Activated CD4-positive, alpha-beta T cell treated with anti-CD3 and anti-CD28 coated beads, Interleukin-2, amount 10 ng/mL, durations not matched to agents 7 days and 5 days (primary cell): Measurements from ENCODE around the gene ACLY. TPM values are rescaled to one million over a fixed set of nuclear protein-coding genes. Genes with fewer than 3 reads are reported as not detected.
"Not testable (repeated sequence)": the region's sequence is repeated elsewhere in the genome, so short reads cannot be mapped to it uniquely, and the experiment has no call there.

Experiments used
- CTCF ChIA-PET: fragments of 350-600 bp; sonication (Branson Sonifier 250); formaldehyde crosslinking; loops from one replicate; lab custom pipeline; 2021; ENCODE audit warnings: antibody characterized with exemption; lab: Charles Lee
- POLR2A ChIA-PET: fragments of 350-600 bp; sonication (Branson Sonifier 250); formaldehyde crosslinking; loops from one replicate; lab custom pipeline; 2021; ENCODE audit warnings: antibody characterized with exemption; lab: Charles Lee
- DNase-seq: peaks from one replicate; pipeline ENCODE4 v3.0.0-alpha.2; 2020
- H3K27ac Mint-ChIP-seq: one replicate; pipeline ENCODE4 v1.8.0; 2021; ENCODE audit warnings: mild to moderate bottlenecking, moderate library complexity, mixed read lengths
- H3K27me3 Mint-ChIP-seq: one replicate; pipeline ENCODE4 v1.8.0; 2021; ENCODE audit warnings: mixed read lengths
- H3K36me3 Mint-ChIP-seq: one replicate; pipeline ENCODE4 v1.8.0; 2021; ENCODE audit warnings: low read depth, mixed read lengths
- H3K4me1 Mint-ChIP-seq: one replicate; pipeline ENCODE4 v1.8.0; 2021; ENCODE audit warnings: mixed read lengths
- H3K4me3 Mint-ChIP-seq: one replicate; pipeline ENCODE4 v1.8.0; 2021; ENCODE audit warnings: mild to moderate bottlenecking, moderate library complexity, mixed read lengths
- H3K9me3 Mint-ChIP-seq: one replicate; pipeline ENCODE4 v1.8.0; 2021; ENCODE audit warnings: mixed read lengths
- total RNA-seq, 2 experiments: library from RNA; stranded (reverse); gene quantifications; one replicate each; pipeline ENCODE4 v1.2.3, GENCODE V29; 2021

Gene ACLY
- total RNA-seq, 2 experiments from 2014 or later, result 143 to 150 TPM

GRCh38 chr17:41935641-41936040, 16.9 kb upstream of the ACLY start:
- Mint-ChIP-seq H3K4me1 (peaks cover 25% of the 10 kb centered on the region), H3K4me3 (no peak overlapping the region), H3K27me3 (peaks cover 4% of the 10 kb centered on the region), H3K27ac (no peak overlapping the region), H3K9me3 (no peaks in the 10 kb centered on the region), H3K36me3 (no peaks in the 10 kb centered on the region)
- ChIA-PET POLR2A (no interaction called here), CTCF (interaction anchor here (0.7 to 1.5 kb wide), 3 partner anchors 14 to 27 kb away, joined by 3 to 7 read pairs (median 6); no protein-coding TSS in a partner anchor)
- no peak for DNase-seq

GRCh38 chr17:41932816-41933389, 14.2 kb upstream of the ACLY start:
- DNase-seq, result no peak
- POLR2A ChIA-PET, result interaction anchor here (0.7 kb wide), 1 partner anchor 36 kb away, joined by 3 read pairs; no protein-coding TSS in a partner anchor
- Mint-ChIP-seq H3K36me3 (peaks cover 3% of the 10 kb centered on the region), H3K27ac (peak overlapping the region; percentile 85), H3K4me3 (peak overlapping the region; percentile 38), H3K27me3 (no peaks in the 10 kb centered on the region), H3K9me3 (no peaks in the 10 kb centered on the region), H3K4me1 (peaks cover 44% of the 10 kb centered on the region)
- CTCF ChIA-PET, result interaction anchor here (0.5 to 1.9 kb wide), 6 partner anchors 11 to 226 kb away, joined by 3 to 5 read pairs (median 3); partner anchors contain the start of gene ACLY

GRCh38 chr17:41931715-41932114, 13.0 kb upstream of the ACLY start:
- H3K27ac Mint-ChIP-seq, H3K4me3 Mint-ChIP-seq, H3K27me3 Mint-ChIP-seq, POLR2A ChIA-PET, H3K9me3 Mint-ChIP-seq, H3K36me3 Mint-ChIP-seq, DNase-seq: not testable (repeated sequence)
- CTCF ChIA-PET, result interaction anchor here (1.0 to 1.9 kb wide), 3 partner anchors 13 to 604 kb away, joined by 3 to 8 read pairs (median 5); partner anchors contain the start of genes ACLY and NAGLU
- peaks cover 48% of the 10 kb centered on the region for H3K4me1 Mint-ChIP-seq

- H3K4me1 Mint-ChIP-seq, result peaks cover 53% of the 10 kb centered on the region
- not testable (repeated sequence) for H3K9me3 Mint-ChIP-seq, H3K27me3 Mint-ChIP-seq, H3K36me3 Mint-ChIP-seq, DNase-seq
- H3K4me3 Mint-ChIP-seq, result peak overlapping the region; percentile 97
- ChIA-PET CTCF (interaction anchor here (0.6 to 1.8 kb wide), 13 partner anchors 9 to 605 kb away, joined by 3 to 15 read pairs (median 4); partner anchors contain the start of genes ACLY, KLHL11, NAGLU and NKIRAS2), POLR2A (interaction anchor here (0.5 to 1.2 kb wide), 8 partner anchors 12 to 458 kb away, joined by 3 to 7 read pairs (median 4); partner anchors contain the start of genes ACLY and STAT3)
- peak overlapping the region; percentile 97 for H3K27ac Mint-ChIP-seq
Observed at GRCh38 chr17:41930833-41931156, 12.0 kb upstream of the ACLY start.

GRCh38 chr17:41930009-41930832, 11.5 kb upstream of the ACLY start, which contains the start of gene ODAD4:
TSS of gene ODAD4 (plus strand) at chr17:41930617. CDS start at chr17:41930724, 107 bp downstream.
- ChIA-PET POLR2A (interaction anchor here (0.5 to 1.2 kb wide), 9 partner anchors 11 to 458 kb away, joined by 3 to 7 read pairs (median 4); partner anchors contain the start of genes ACLY and STAT3), CTCF (interaction anchor here (0.6 to 1.8 kb wide), 14 partner anchors 8 to 606 kb away, joined by 3 to 15 read pairs (median 4); partner anchors contain the start of genes ACLY, KLHL11, NAGLU and NKIRAS2)
- Mint-ChIP-seq H3K4me3 (peak within 1 kb of the TSS; percentile 97), H3K36me3 (peaks cover 3% of the 10 kb centered on the region), H3K9me3 (no peaks in the 10 kb centered on the region), H3K27me3 (no peaks in the 10 kb centered on the region), H3K4me1 (peaks cover 55% of the 10 kb centered on the region), H3K27ac (peak within 1 kb of the TSS; percentile 97)
- DNase-seq, result peak; percentile 98

GRCh38 chr17:41928693-41929251, 10.0 kb upstream of the ACLY start:
- Mint-ChIP-seq H3K27ac (peak overlapping the region; percentile 97), H3K36me3 (peaks cover 3% of the 10 kb centered on the region), H3K4me3 (peak overlapping the region; percentile 97), H3K4me1 (peaks cover 55% of the 10 kb centered on the region), H3K27me3 (no peaks in the 10 kb centered on the region), H3K9me3 (no peaks in the 10 kb centered on the region)
- CTCF ChIA-PET, result interaction anchor here (0.7 to 1.5 kb wide), 6 partner anchors 8 to 731 kb away, joined by 3 to 4 read pairs (median 4); partner anchors contain the start of genes ACLY and TUBG2
- POLR2A ChIA-PET, result no interaction called here
- DNase-seq, result no peak

GRCh38 chr17:41925991-41926590, 7.3 kb upstream of the ACLY start:
- H3K36me3 Mint-ChIP-seq, result peaks cover 3% of the 10 kb centered on the region
- DNase-seq, result no peak
- H3K4me3 Mint-ChIP-seq, result no peak overlapping the region
- POLR2A ChIA-PET, result no interaction called here
- no peaks in the 10 kb centered on the region for H3K27me3 Mint-ChIP-seq
- H3K27ac Mint-ChIP-seq, result peak overlapping the region; percentile 69
- CTCF ChIA-PET, result interaction anchor here (0.6 to 1.7 kb wide), 3 partner anchors 13 to 39 kb away, joined by 3 read pairs; no protein-coding TSS in a partner anchor
- H3K4me1 Mint-ChIP-seq, result peaks cover 32% of the 10 kb centered on the region
- H3K9me3 Mint-ChIP-seq, result no peaks in the 10 kb centered on the region

GRCh38 chr17:41920580-41920955, 1.8 kb upstream of the ACLY start:
- Mint-ChIP-seq H3K4me1 (peaks cover 25% of the 10 kb centered on the region), H3K36me3 (peaks cover 5% of the 10 kb centered on the region), H3K27me3 (no peaks in the 10 kb centered on the region), H3K4me3 (no peak overlapping the region), H3K9me3 (no peaks in the 10 kb centered on the region), H3K27ac (no peak overlapping the region)
- no peak for DNase-seq
- CTCF ChIA-PET, result interaction anchor here (1.4 to 2.0 kb wide), 2 partner anchors 9 to 16 kb away, joined by 4 to 7 read pairs; no protein-coding TSS in a partner anchor
- POLR2A ChIA-PET, result interaction anchor here (0.6 kb wide), 1 partner anchor 682 kb away, joined by 3 read pairs; no protein-coding TSS in a partner anchor

- CTCF ChIA-PET, result interaction anchor here (1.4 to 2.0 kb wide), 2 partner anchors 9 to 16 kb away, joined by 4 to 7 read pairs; no protein-coding TSS in a partner anchor
- H3K4me1 Mint-ChIP-seq, result peaks cover 27% of the 10 kb centered on the region
- H3K9me3 Mint-ChIP-seq, result no peaks in the 10 kb centered on the region
- H3K4me3 Mint-ChIP-seq, result peak overlapping the region; percentile 27
- no peaks in the 10 kb centered on the region for H3K27me3 Mint-ChIP-seq
- DNase-seq, result no peak
- H3K27ac Mint-ChIP-seq, result peak overlapping the region; percentile 96
- POLR2A ChIA-PET, result interaction anchor here (0.6 kb wide), 1 partner anchor 682 kb away, joined by 3 read pairs; no protein-coding TSS in a partner anchor
- peaks cover 5% of the 10 kb centered on the region for H3K36me3 Mint-ChIP-seq
Observed at GRCh38 chr17:41919840-41920579, 1.3 kb upstream of the ACLY start.

- H3K36me3 Mint-ChIP-seq, result peaks cover 5% of the 10 kb centered on the region
- no peaks in the 10 kb centered on the region for H3K27me3 Mint-ChIP-seq
- CTCF ChIA-PET, result interaction anchor here (0.7 to 2.7 kb wide), 8 partner anchors 9 to 137 kb away, joined by 3 to 15 read pairs (median 4); partner anchors contain the start of genes KLHL11 and ODAD4
- peak overlapping the region; percentile 95 for H3K4me3 Mint-ChIP-seq
- DNase-seq, result no peak
- POLR2A ChIA-PET, result interaction anchor here (1.3 kb wide), 1 partner anchor 11 kb away, joined by 5 read pairs; the partner anchor contains the start of gene ODAD4
- no peaks in the 10 kb centered on the region for H3K9me3 Mint-ChIP-seq
- H3K27ac Mint-ChIP-seq, result peak overlapping the region; percentile 96
- H3K4me1 Mint-ChIP-seq, result peaks cover 33% of the 10 kb centered on the region
Observed at GRCh38 chr17:41919165-41919817, 540 bp upstream of the ACLY start.
